Panc1 (cell line): ENCODE measurements around the gene FIP1L1. TPM values are rescaled to one million over a fixed set of nuclear protein-coding genes. Genes with fewer than 3 reads are reported as not detected.

Source experiments
- ATAC-seq: fragments of 200-7000 bp; cut with Tn5 transposase; 2 replicates; pipeline ENCODE4 v1.9.1; 2020; ENCODE audit warnings: mild to moderate bottlenecking, moderate library complexity
- BruUV-seq: library from RNA; stranded (reverse); fragments of 400-500 nt; replicated peaks from 2 replicates; lab custom pipeline; 2021; lab: Mats Ljungman, UMichigan
- CTCF ChIA-PET: fragments of 300-600 bp; sonication (Branson Sonifier 250); formaldehyde crosslinking; loops from one replicate; lab custom pipeline; 2022; ENCODE audit warnings: antibody characterized with exemption; lab: Charles Lee
- POLR2A ChIA-PET: fragments of 300-600 bp; sonication (Branson Sonifier 250); formaldehyde crosslinking; loops from one replicate; lab custom pipeline; 2022; ENCODE audit warnings: antibody characterized with exemption; lab: Charles Lee
- DNase-seq: peaks from one replicate; pipeline ENCODE4 v3.0.0-alpha.2; 2010; ENCODE audit warnings: low read depth, low spot score
- H3K27ac ChIP-seq: 2 replicates; pipeline ENCODE4 v1.5.1; 2011; ENCODE audit warnings: mild to moderate bottlenecking, low read length, inconsistent platforms
- H3K27me3 ChIP-seq: fragments of 200-500 bp; sonication (Bioruptor generic); 2 replicates; pipeline ENCODE4 v1.6.0; 2014; ENCODE audit warnings: low read length, inconsistent platforms; ENCODE audit not compliant: control insufficient read depth, insufficient read depth
- H3K36me3 ChIP-seq: fragments of 200-500 bp; sonication (Bioruptor generic); 2 replicates; pipeline ENCODE4 v1.5.1; 2014; ENCODE audit warnings: inconsistent platforms, mild to moderate bottlenecking, low read length, moderate library complexity; ENCODE audit not compliant: control insufficient read depth, insufficient read depth
- H3K4me1 ChIP-seq: 2 replicates; pipeline ENCODE4 v1.5.1; 2011; ENCODE audit warnings: inconsistent platforms, mild to moderate bottlenecking, low read length, moderate library complexity; ENCODE audit not compliant: control insufficient read depth, insufficient read depth
- H3K4me3 ChIP-seq, 2 experiments: 2 replicates each; pipeline ENCODE4 v1.5.1; 2011 to 2012; ENCODE audit warnings: low read depth in 2 of 2, low read length in 2 of 2, mild to moderate bottlenecking in 2 of 2, inconsistent platforms in 1 of 2, moderate library complexity in 1 of 2
- H3K9me3 ChIP-seq: fragments of 200-500 bp; sonication (Bioruptor generic); 2 replicates; pipeline ENCODE4 v1.5.1; 2014; ENCODE audit warnings: low read depth, mild to moderate bottlenecking, inconsistent platforms, low read length, moderate library complexity; ENCODE audit not compliant: control insufficient read depth, insufficient read depth
- CTCF ChIP-seq: fragments of 450-650 bp; IDR thresholded peaks from 2 replicates; pipeline ENCODE4 v1.5.1; 2017; ENCODE audit warnings: mild to moderate bottlenecking
- POLR2AphosphoS5 ChIP-seq: IDR thresholded peaks from 2 replicates; pipeline ENCODE4 v1.6.1; 2012; ENCODE audit warnings: mild to moderate bottlenecking, low read depth, low read length, moderate library complexity
- REST ChIP-seq, 2 experiments: IDR thresholded peaks; 2 replicates each; pipeline ENCODE4 v1.6.1; 2011 to 2012; ENCODE audit warnings: low read depth in 2 of 2, control low read depth in 1 of 2, low read length in 1 of 2, mild to moderate bottlenecking in 1 of 2, moderate library complexity in 1 of 2; ENCODE audit not compliant: insufficient read depth in 1 of 2
- SIN3A ChIP-seq: IDR thresholded peaks from 2 replicates; pipeline ENCODE4 v1.6.1; 2012; ENCODE audit warnings: low read depth, mild to moderate bottlenecking, low read length, moderate library complexity, borderline replicate concordance; ENCODE audit not compliant: insufficient read depth
- TCF7L2 ChIP-seq: IDR thresholded peaks from 2 replicates; pipeline ENCODE4 v1.6.1; 2011; ENCODE audit warnings: mild to moderate bottlenecking, low read depth, low read length, inconsistent platforms
- in situ Hi-C: cut with HindIII; loops from 2 replicates; pipeline ENCODE4 v1.10.0; 2016; ENCODE audit warnings: low sequenced_read_pairs, low pct_unique_long_range_greater_than_20kb
- intact Hi-C: fragments of 100-400 bp; cut with micrococcal nuclease; formaldehyde crosslinking; loops from one replicate; pipeline ENCODE4 v1.10.0; 2022; ENCODE audit not compliant: unreplicated experiment
- total RNA-seq: library from RNA; stranded (reverse); gene quantifications from one replicate; pipeline ENCODE4 v1.2.1, GENCODE V29; 2021; ENCODE audit not compliant: unreplicated experiment

FIP1L1 gene
- total RNA-seq, 1 experiment from 2014 or later: 35.5 TPM

- in situ Hi-C loops: no loop called here
- H3K27ac ChIP-seq: no peak overlapping the region
- CTCF ChIA-PET: no interaction called here
- no peak for TF ChIP-seq REST (IDR thresholded peaks at IDR 0.05; ENCODE audit: insufficient read depth in 1 of 2, low read depth in 2 of 2, low read length in 1 of 2)
- TF ChIP-seq POLR2AphosphoS5: no peak
- no peak for TF ChIP-seq CTCF
- no peak for TF ChIP-seq TCF7L2
- no peak for TF ChIP-seq SIN3A
- DNase-seq (no peak), ATAC-seq (no peak)
- no peaks in the 10 kb centered on the region for H3K9me3 ChIP-seq
- H3K27me3 ChIP-seq: no peaks in the 10 kb centered on the region
- H3K4me3 ChIP-seq: no peak overlapping the region
- POLR2A ChIA-PET: no interaction called here
- intact Hi-C loops: no loop called here
- no peaks in the 10 kb centered on the region for H3K36me3 ChIP-seq
- no TSS peak for BruUV-seq
- no peaks in the 10 kb centered on the region for H3K4me1 ChIP-seq
These were observed 130.3 kb downstream of the FIP1L1 start for GRCh38 chr4:53507671-53508286.

- Histone ChIP-seq H3K36me3 (no peaks in the 10 kb centered on the region), H3K27ac (no peak overlapping the region)
- no TSS peak for BruUV-seq
These were observed 131.0 kb downstream of the FIP1L1 start for GRCh38 chr4:53508446-53508845.

More at GRCh38 chr4:53508446-53508845, 131.0 kb downstream of the FIP1L1 start:
- in situ Hi-C loops: no loop called here
- CTCF ChIA-PET: no interaction called here
- DNase-seq (no peak), ATAC-seq (no peak)
- no peak overlapping the region for H3K4me3 ChIP-seq
- no peaks in the 10 kb centered on the region for H3K4me1 ChIP-seq
- intact Hi-C loops: no loop called here
- no peaks in the 10 kb centered on the region for H3K27me3 ChIP-seq
- POLR2A ChIA-PET: no interaction called here
- H3K9me3 ChIP-seq: no peaks in the 10 kb centered on the region
- no peak for TF ChIP-seq SIN3A
- no peak for TF ChIP-seq POLR2AphosphoS5
- TF ChIP-seq REST (IDR thresholded peaks at IDR 0.05; ENCODE audit: insufficient read depth in 1 of 2, low read depth in 2 of 2, low read length in 1 of 2): no peak
- no peak for TF ChIP-seq CTCF
